GM08714 (cell line): Measurements from ENCODE around the gene TIPARP.
"Not testable (repeated sequence)": the region's sequence is repeated elsewhere in the genome, so short reads cannot be mapped to it uniquely, and the experiment has no call there.

Experiments used
- H3K4me3 ChIP-seq: fragments of 200-500 bp; sonication (Bioruptor generic); 2 replicates; pipeline ENCODE4 v1.5.1; 2014; ENCODE audit warnings: mild to moderate bottlenecking, low read length, inconsistent platforms
- ZNF274 ChIP-seq: IDR thresholded peaks from 2 replicates; pipeline ENCODE4 v1.6.1; 2012; ENCODE audit warnings: mild to moderate bottlenecking, low read depth, low read length

TIPARP gene

DNA sequence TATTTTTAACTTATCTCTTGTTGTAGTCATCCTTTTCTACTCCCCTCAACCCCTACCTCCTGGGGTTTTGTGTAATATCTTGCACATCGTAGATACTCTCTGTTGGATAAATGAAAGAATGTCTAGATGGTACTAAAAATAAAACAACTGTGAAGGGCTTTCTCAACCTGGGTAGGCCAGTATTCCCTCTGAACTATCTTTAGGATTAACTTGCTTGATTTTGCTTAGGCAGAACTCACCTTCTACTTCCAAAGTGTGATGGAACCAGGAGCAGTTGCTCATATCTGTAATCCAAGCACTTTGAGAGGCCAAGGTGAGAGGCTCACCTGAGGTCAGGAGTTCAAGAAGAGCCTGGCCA lies 32.8 kb upstream of the TIPARP start:
- no peak overlapping the region for H3K4me3 ChIP-seq
- TF ChIP-seq ZNF274, result no peak

DNA sequence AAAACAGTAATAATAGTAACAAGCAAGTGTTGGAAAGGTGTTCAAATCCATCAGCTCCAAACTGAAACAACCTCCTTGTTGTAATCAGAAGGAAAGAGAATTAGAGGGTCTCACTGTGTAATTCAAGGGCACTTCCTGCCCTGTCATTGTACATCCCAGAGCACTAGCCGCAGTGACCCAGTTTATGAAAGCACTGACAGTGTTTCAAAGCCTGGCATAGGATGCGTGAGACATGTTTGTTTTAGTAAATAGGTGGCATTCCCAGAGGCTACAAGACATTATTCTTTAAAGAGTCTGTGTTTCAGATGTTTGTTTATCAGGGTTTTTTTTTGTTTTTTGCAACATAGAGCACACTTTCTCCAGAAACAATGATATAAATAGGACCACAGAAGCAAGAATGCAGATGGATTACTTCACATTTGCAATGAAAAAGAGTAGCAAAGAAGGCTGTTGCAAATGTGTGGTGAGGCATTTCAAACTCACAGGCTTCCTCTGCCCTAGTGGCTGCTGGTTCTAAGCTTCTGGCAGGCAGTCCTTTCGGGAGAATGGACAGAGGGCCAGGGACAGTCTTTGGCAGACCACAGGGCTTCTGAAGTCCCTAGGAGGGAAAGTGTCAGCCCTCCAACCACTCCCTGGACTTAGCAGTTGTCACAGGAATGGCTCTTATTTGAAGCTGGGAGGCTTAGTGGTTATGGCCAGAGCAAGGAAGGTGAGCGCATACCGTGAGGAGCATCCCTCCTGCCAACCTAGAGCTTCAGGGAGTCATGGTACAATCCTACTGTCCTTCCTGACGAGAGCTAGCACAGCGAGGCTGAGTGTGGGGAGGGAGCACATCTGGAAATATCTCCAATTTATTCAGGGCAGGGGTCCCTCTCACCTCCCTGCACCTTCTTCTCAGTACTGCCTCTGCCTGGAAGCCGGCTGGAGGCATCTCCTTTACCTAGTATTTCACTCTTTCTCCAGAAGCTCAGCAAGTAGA lies 31.4 kb upstream of the TIPARP start:
- TF ChIP-seq ZNF274, result no peak

DNA sequence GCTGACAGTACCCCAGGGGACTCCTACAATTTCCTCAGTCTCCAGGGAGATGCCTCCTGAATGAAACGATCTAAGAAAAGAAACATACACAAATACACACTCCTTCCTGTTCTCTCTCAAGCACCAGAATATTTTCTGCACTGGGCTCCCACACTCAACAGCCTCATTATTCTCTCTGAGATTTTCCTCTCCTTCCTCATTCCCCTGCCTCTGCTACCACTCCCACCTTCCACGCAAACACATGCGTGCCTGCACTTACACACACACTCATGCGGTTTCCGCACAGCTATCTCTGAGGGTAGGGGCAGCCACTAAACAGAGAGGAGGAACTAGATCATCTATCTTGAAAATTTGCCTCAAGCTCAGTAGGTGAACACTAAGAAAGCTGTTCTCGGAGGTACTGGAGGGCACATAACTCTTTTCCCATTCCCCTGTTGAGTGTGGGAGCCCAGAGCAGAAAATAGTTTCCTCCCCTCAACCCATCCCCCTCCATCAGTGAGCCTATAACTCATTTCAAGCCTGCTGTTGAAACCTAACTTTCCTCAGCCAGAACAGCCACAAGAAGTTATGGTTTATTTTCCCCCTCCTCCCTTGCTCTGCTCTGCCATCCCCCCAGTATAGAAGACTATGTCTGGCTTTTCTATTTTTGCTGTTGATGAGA lies 30.5 kb upstream of the TIPARP start:
- H3K4me3 ChIP-seq, result peak overlapping the region; percentile 21; the same call in 1 of the 2 replicates

More for the DNA sequence above, 31.4 kb upstream of the TIPARP start:
- no peak overlapping the region; the same call in 1 of the 2 replicates for H3K4me3 ChIP-seq

DNA sequence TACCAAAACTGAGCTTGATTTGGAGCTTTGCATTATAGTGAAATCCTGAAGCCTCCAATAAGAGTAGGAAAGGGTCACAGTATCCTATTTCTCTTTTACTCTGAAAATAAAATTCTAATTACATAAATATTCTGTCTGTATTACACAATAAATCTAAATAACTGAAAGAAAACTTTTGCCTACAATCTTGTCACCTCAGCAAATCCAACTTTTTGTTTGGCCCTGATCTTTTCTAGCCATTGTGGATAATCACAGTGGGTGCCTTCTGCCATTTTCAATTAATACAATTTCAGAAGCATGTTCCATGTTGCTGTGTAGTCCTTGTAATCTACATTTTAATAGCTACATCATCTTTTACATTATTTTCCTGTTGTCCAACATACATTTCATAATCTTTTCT lies 29.4 kb upstream of the TIPARP start:
- H3K4me3 ChIP-seq, result no peak overlapping the region
- no peak for TF ChIP-seq ZNF274

More for the DNA sequence above, 30.5 kb upstream of the TIPARP start:
- no peak for TF ChIP-seq ZNF274

DNA sequence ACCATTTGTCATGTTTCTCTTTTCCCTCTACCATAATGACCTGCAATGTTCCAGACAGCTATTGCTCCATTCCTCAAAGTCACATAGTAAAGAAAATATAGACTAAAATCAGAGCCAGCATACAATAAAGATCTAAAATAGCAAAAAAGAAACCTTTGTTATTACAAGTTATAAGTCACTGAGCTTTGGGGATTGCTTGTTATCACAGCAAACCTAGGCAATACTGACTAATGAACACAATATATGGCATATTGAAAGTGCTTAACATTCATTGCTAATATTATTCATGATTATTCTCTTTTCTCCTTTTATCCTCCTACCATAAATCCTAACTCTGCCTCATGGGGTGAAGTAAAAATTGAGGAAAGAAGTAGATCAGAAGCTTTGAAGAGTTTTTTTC lies 27.4 kb upstream of the TIPARP start:
- H3K4me3 ChIP-seq, result no peak overlapping the region
- no peak for TF ChIP-seq ZNF274

DNA sequence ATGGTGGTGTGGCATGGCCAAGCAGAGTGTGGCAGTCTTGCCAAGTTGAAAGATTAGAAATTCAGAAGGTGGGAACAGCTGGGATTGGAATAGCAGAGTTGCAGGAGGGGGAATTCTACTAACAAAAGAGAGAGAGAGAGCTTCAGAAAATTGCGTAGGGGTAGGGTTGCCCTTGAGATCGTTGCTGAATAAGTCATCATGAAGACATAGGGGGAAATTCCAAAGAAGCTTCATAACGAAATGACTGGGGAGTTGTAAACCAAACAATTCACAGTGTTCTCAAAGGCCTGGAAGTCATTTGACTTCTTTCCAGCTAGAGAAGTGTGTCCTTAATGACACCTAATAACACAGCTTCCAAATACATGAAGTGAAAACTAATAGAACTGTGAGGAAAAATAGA lies 26.3 kb upstream of the TIPARP start:
- TF ChIP-seq ZNF274, result no peak
- H3K4me3 ChIP-seq, result no peak overlapping the region

DNA sequence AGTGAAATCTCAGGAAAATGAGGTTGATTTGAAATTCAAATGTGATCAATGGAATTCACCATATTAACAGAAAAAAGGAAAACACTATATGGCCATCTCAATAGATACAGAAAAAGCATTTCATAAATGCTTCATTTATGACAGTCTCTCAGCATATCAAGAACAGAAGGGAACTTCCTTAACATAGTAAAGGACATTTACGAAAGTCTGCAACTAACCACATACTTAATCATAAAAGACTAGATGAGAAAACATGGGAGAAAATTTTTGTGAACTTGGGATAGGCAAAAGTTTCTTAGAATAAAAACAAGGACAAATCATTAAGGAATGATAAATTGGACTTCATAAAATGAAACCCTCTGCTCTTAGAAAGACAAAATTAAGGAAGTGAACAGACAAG lies 24.7 kb upstream of the TIPARP start:
- H3K4me3 ChIP-seq, result no peak overlapping the region
- no peak for TF ChIP-seq ZNF274

DNA sequence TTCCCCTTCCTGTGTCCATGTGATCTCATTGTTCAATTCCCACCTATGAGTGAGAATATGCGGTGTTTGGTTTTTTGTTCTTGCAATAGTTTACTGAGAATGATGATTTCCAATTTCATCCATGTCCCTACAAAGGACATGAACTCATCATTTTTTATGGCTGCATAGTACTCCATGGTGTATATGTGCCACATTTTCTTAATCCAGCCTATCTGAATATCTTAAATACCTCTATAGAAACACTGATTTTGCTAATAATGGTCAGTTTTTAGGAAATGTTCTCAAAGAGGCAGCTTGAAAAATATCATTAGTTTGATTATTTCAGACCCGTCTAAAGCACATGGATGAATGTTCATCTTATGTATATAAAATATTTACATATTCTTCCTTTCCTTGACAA lies 21.7 kb upstream of the TIPARP start:
- H3K4me3 ChIP-seq, result not testable (repeated sequence)

DNA sequence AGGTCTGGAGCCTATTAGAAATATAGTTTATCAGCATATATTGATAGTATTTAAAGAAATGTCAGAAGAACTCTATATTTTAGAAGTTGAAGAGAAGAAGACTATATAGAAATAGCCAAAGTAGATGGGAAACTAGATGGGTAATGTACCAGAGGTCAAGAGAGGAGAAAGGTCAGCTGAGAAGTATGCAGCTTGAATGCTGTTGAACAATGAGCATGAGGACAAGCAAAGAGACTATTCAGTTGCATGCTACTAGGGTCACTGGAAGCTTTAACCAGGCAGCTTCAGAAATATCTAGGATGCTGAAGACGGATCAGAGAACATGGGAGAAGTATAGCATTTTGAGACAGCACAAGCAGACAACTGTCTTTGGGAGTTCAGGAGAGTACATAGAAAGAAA lies 19.6 kb upstream of the TIPARP start:
- no peak for TF ChIP-seq ZNF274
- no peak overlapping the region for H3K4me3 ChIP-seq

DNA sequence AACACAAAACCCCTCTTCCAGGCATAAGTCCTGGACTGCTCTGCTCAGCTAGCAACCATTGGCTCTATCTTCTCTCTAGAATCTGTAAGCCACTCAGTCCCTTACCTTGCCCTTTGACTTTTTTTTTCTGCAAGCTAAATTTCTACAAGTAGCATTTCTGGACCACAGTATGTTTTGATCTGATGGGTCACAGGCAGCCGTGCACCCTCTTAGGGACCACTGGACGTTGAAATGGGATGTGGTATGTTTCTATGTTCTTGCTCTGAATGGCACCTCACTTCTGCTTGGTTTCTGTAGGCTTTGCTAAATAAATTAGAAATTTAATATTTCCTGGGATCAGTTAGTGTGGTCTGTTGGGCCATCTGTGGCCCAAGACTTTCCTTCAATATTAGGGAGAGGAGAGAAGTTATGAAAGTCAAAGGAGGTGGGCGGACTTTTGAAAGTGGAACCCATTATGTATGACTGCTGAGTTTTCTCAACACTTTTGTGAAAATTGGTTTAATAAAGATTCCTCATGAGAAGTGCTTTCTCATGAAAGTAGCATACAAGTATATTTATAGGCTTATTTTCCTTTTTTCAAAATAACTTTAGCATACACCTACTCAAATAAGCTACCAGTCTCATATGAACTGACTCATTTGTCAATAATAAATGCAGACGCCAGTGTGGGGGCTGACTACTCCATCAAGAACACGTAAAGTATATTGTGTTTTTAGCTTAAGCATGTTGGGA lies 18.4 kb upstream of the TIPARP start:
- H3K4me3 ChIP-seq, result no peak overlapping the region

DNA sequence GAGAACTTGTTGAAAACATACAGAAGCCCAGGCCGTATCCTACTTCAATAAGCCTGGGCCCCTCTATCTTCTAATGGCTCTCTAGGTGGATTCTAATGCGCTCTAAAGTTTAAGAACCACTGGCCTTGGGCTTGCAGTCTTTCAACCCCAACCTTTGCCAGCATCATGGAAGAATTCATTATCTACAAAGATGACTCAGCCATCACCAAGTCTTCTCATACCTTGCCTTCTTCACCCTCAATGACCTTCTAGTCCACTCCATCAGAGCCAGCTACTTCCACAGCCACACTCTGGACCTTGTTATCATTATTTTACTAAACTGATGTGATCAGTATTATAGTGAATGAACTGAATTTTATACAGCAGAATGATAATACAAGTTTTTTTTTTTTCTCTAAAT lies 16.9 kb upstream of the TIPARP start:
- TF ChIP-seq ZNF274, result no peak
- no peak overlapping the region for H3K4me3 ChIP-seq

More for the DNA sequence above, 18.4 kb upstream of the TIPARP start:
- TF ChIP-seq ZNF274, result no peak

DNA sequence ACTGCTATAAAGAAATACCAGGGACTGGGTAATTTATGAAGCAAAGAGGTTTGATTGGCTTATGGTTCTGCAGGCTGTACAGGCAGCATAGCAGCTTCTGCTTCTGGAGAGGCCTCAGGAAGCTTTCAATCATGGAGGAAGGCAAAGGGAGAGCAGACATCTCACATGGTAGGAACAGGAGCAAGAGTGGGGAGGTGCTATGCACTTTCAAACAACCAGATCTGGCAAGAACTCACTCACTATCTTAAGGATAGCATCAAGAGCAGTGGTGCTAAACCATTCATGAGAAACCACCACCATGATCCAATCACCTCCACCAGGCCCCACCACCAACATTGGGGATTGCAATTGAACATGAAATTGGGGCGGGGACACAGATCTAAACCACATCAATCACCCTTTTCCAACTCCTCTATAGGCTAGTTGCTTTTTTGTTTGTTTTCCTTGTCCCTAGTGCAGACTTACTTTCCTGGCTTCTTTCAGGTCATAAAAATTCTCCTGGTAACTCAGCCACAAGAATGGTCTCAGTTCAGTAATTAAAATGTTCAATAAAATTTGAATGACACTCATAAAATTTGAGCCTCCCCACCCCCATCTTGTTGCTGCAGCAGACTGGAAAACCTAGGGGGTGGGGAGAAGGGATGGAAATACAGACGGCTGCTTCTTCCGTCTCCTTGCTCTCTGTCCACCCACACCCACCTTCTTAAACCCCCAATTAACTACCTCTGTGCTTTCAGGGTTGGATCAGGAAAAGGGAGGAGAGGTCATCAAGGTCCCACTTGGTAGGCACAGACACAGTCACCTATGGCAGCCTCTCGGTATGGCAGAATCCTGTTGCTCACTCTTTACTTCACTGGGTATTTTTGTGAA lies 16.3 kb upstream of the TIPARP start:
- H3K4me3 ChIP-seq, result no peak overlapping the region
- no peak for TF ChIP-seq ZNF274

DNA sequence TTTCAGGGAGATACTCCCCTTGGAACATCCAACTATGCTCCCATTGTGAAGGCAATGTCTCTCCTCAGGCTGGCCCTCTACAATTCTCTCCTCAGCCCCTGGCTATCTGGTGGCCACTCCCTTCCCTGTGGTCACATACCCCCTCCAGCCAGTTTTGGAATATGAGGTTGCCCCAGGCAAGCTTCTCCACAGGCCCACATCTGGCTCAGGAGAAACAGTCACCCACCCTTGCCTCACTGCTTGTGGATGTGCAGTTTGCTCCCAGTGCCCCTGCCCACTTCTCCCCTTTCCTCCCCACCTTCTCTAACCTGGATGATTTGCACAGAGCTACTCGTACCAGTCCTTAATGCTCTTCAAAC lies 15.7 kb upstream of the TIPARP start:
- no peak overlapping the region for H3K4me3 ChIP-seq
- no peak for TF ChIP-seq ZNF274

DNA sequence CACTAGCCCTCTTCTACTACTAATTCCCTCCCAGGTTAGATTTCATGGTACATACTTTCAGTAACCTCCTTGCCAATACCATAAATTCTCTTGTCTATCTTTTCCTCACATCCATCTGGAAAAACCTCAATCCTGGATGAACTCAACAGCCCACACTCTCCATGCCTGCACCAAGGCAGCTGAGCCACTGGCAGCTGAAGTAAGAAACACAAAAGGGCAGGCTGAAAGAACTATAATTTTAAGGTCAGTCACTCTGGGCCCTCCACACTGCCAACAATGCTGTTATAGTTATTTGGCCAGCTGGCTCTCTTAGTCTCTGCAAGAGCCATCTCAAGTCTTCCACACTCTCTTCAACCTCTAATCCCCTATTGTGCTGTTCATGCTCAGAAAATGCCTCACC lies 15.1 kb upstream of the TIPARP start:
- no peak for TF ChIP-seq ZNF274
- no peak overlapping the region for H3K4me3 ChIP-seq
